Stimulated activated CD4-positive, alpha-beta T cell treated with anti-CD3 and anti-CD28 coated beads, Interleukin-12 subunit alpha, Interleukin-12 subunit beta, amount 100 ng/mL, for 48 hours (primary cell): ENCODE measurements around the gene EML5.
"Not testable (repeated sequence)": the region's sequence is repeated elsewhere in the genome, so short reads cannot be mapped to it uniquely, and the experiment has no call there.

Source experiments
- DNase-seq, 3 donors: peaks; one replicate each; pipeline ENCODE4 v3.0.0-alpha.2; 2020; ENCODE audit warnings: low read depth in 2 of 3, low spot score in 1 of 3

EML5 gene

GRCh38 chr14:88792473-88793258 is at the start of gene EML5:
EML5 (minus strand) TSS chr14:88792953; CDS start chr14:88792503, 450 bp downstream.
- peak; percentile 64 to 80 (median 69) for DNase-seq

- no peak for DNase-seq
These were observed 49.7 kb upstream of the EML5 start for GRCh38 chr14:88842414-88842813.

- DNase-seq = no peak
These were observed 49.0 kb upstream of the EML5 start for GRCh38 chr14:88841741-88842140.

- DNase-seq = no peak
These were observed 48.2 kb upstream of the EML5 start for GRCh38 chr14:88840926-88841325.

GRCh38 chr14:88838015-88838414 is 45.3 kb upstream of the EML5 start:
- DNase-seq = no peak

- no peak for DNase-seq
These were observed 44.7 kb upstream of the EML5 start for GRCh38 chr14:88837495-88837894.

- DNase-seq = no peak
These were observed 42.9 kb upstream of the EML5 start for GRCh38 chr14:88835661-88836060.

GRCh38 chr14:88834883-88835431 is 42.2 kb upstream of the EML5 start:
- no peak for DNase-seq

GRCh38 chr14:88831284-88831683 is 38.5 kb upstream of the EML5 start:
- DNase-seq = no peak

GRCh38 chr14:88829685-88830302 is 37.0 kb upstream of the EML5 start:
- no peak for DNase-seq

GRCh38 chr14:88829188-88829587 is 36.4 kb upstream of the EML5 start:
- no peak for DNase-seq

GRCh38 chr14:88825503-88825902 is 32.8 kb upstream of the EML5 start:
- DNase-seq = no peak

- DNase-seq = no peak
These were observed 32.3 kb upstream of the EML5 start for GRCh38 chr14:88825078-88825458.

GRCh38 chr14:88824314-88825077 is 31.7 kb upstream of the EML5 start, which contains the start of gene TTC8:
TTC8 (plus strand) TSS chr14:88824651; CDS start chr14:88824708, 57 bp downstream.
- peak; percentile 64 to 77 (median 76) for DNase-seq

GRCh38 chr14:88823968-88824313 is 31.2 kb upstream of the EML5 start:
- DNase-seq = no peak

- no peak for DNase-seq
These were observed 29.1 kb upstream of the EML5 start for GRCh38 chr14:88821888-88822287.

GRCh38 chr14:88821378-88821777 is 28.6 kb upstream of the EML5 start:
- no peak for DNase-seq

GRCh38 chr14:88819674-88820073 is 26.9 kb upstream of the EML5 start:
- DNase-seq = not testable (repeated sequence)

- no peak for DNase-seq
These were observed 25.3 kb upstream of the EML5 start for GRCh38 chr14:88818018-88818417.

GRCh38 chr14:88815980-88816379 is 23.2 kb upstream of the EML5 start:
- DNase-seq = no peak

- DNase-seq = no peak
These were observed 15.6 kb upstream of the EML5 start for GRCh38 chr14:88808359-88808758.

GRCh38 chr14:88804477-88804876 is 11.7 kb upstream of the EML5 start:
- no peak for DNase-seq
